GM10266 (cell line): Measurements from ENCODE around the gene COL5A1.
A peak's percentile ranks its signal among the peaks of the same experiment; 100 is the strongest.

Experiments
- DNase-seq: peaks from one replicate; pipeline ENCODE4 v3.0.0; 2012; ENCODE audit errors: extremely low spot score
- CTCF ChIP-seq: IDR thresholded peaks from 2 replicates; pipeline ENCODE4 v1.5.1; 2012; ENCODE audit warnings: mild to moderate bottlenecking, low read depth; ENCODE audit not compliant: control insufficient read depth, insufficient read depth; ENCODE audit errors: missing control alignments

COL5A1 gene

GRCh38 chr9:134656334-134657006 lies 14.9 kb downstream of the COL5A1 start:
- no peak for DNase-seq

GRCh38 chr9:134657666-134658377 lies 16.2 kb downstream of the COL5A1 start:
- no peak for TF ChIP-seq CTCF
- DNase-seq, result no peak

More at GRCh38 chr9:134656334-134657006, 14.9 kb downstream of the COL5A1 start:
- no peak for TF ChIP-seq CTCF

- DNase-seq, result no peak
- TF ChIP-seq CTCF, result no peak
These were observed 16.9 kb downstream of the COL5A1 start for GRCh38 chr9:134658378-134658955.

DNA sequence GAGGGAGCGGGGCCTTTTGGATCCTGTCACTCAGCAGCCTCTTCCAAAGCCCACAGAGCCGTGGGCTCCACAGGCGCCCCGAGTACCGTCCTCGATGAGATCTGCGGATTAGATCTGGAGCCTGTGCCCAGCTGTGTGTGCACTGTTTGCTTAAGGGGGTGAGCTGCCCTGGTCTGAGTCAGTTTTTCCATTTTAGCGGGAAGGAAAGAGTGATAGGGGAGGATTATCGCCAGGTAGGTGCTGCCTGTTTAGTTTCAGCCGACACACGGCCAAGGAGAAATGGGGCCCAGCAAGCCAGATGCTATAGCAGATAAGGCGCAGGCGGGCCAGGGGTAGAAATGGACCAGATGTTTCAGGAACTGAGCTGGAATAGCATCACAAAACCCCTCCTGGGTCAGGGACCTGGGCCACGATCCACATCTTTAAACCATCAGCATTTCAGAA lies 18.1 kb downstream of the COL5A1 start:
- no peak for DNase-seq
- TF ChIP-seq CTCF, result no peak

GRCh38 chr9:134660407-134660806 lies 18.8 kb downstream of the COL5A1 start:
- peak; percentile 12 for TF ChIP-seq CTCF
- no peak for DNase-seq

DNA sequence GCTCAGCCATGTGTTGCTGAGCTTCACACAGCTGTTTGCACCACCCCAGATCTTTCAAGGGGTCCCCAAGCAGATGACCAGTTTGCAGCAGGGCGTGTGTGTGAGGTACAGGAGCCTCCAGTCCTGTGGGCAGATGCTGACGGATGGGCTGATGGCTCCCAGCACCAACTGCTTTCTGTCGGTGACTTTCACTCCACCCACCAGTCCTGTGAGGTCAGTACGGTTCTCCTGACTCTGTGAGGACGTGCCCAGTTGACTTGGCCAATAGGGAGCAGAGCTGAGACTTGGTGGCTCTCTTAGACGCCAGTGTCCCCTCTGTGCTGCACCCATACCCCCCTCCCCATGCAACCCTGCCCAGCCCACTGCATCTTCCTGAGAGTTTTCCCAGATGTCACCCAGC lies 19.7 kb downstream of the COL5A1 start:
- DNase-seq, result no peak
- TF ChIP-seq CTCF, result no peak

GRCh38 chr9:134661791-134662142 lies 20.2 kb downstream of the COL5A1 start:
- DNase-seq, result no peak
- TF ChIP-seq CTCF, result no peak
